ENCODE measurements around the gene BCL2L14. TPM values are rescaled to one million over a fixed set of nuclear protein-coding genes. Genes with fewer than 3 reads are reported as not detected.

BCL2L14 gene
- total and polyA plus RNA-seq, 2 of the 13 experiments (the other 11 are each of a cell fraction or from before 2014, with no cell fraction given) = 0.11 TPM; not detected in 1

GRCh38 chr12:12121061-12121460 is 50.3 kb downstream of the BCL2L14 start:
- POLR2A ChIA-PET = no interaction called here
- H3K36me3 ChIP-seq (replicated peaks in 1 of 2; ENCODE audit: control insufficient read depth in 1 of 2, insufficient read depth in 2 of 2, low read length in 2 of 2) = peaks cover 11 to 61% of the 10 kb centered on the region in 2 experiments
- in situ Hi-C loops (cut with HindIII; ENCODE audit: extremely low pct_ligation_motif_present, low pct_unique_long_range_greater_than_20kb) (no loop called here), intact Hi-C loops (cut with micrococcal nuclease; ENCODE audit: unreplicated experiment) (no loop called here)
- no peaks in the 10 kb centered on the region for H3K79me2 ChIP-seq (ENCODE audit: insufficient read depth, low read length)
- H3K9ac ChIP-seq (ENCODE audit: insufficient read depth, low read depth, low read length) = no peak overlapping the region
- H3K27ac ChIP-seq (ENCODE audit: extremely low read length, insufficient read depth, low read length) = no peak overlapping the region
- no peaks in the 10 kb centered on the region for H3K27me3 ChIP-seq (ENCODE audit: control insufficient read depth in 1 of 2, insufficient read depth in 2 of 2, low read length in 2 of 2)
- no peak overlapping the region for H3K4me2 ChIP-seq (ENCODE audit: low read depth, low read length)
- H3K4me3 ChIP-seq (replicated peaks in 1 of 3; ENCODE audit: insufficient read depth in 1 of 3, low read depth in 2 of 3, low read length in 3 of 3) = no peak overlapping the region
- 94% methylated on average over 5 of the region's 5 CpGs for WGBS (ENCODE audit: low lambda C conversion rate)
- H3K4me1 ChIP-seq (ENCODE audit: insufficient read depth, low read length) = peaks cover 25% of the 10 kb centered on the region
- no peak overlapping the region for H2AFZ ChIP-seq (ENCODE audit: low read length)
- BruUV-seq (replicated peaks) = no TSS peak
- ATAC-seq = no peak
- TF ChIP-seq ZGPAT (CRISPR knock-in tag; IDR thresholded peaks at IDR 0.05) = no peak
- no peak for TF ChIP-seq KAT7 (CRISPR knock-in tag; IDR thresholded peaks at IDR 0.05; ENCODE audit: borderline replicate concordance)
- TF ChIP-seq BRCA1 (CRISPR knock-in tag; IDR thresholded peaks at IDR 0.05) = no peak
- no peak for TF ChIP-seq SIN3B (IDR thresholded peaks at IDR 0.05; ENCODE audit: low read length)
- no peak for TF ChIP-seq MNT (IDR thresholded peaks at IDR 0.05)
- TF ChIP-seq HDAC6 (IDR thresholded peaks at IDR 0.05; ENCODE audit: low read depth, low read length) = no peak
- no peak for TF ChIP-seq ZNF343 (CRISPR knock-in tag; IDR thresholded peaks at IDR 0.05)
- no peak for TF ChIP-seq KDM3A (CRISPR knock-in tag; IDR thresholded peaks at IDR 0.05; ENCODE audit: low read depth)
- no peak for TF ChIP-seq SKI (IDR thresholded peaks at IDR 0.05; ENCODE audit: partially characterized antibody)
- TF ChIP-seq RXRA (CRISPR knock-in tag; IDR thresholded peaks at IDR 0.05) = no peak
- TF ChIP-seq ZNF772 (CRISPR knock-in tag; IDR thresholded peaks at IDR 0.05) = no peak
- TF ChIP-seq KDM5B (CRISPR knock-in tag; IDR thresholded peaks at IDR 0.05; ENCODE audit: borderline replicate concordance) = no peak
- no peak for TF ChIP-seq SMAD9 (CRISPR knock-in tag; IDR thresholded peaks at IDR 0.05)
- TF ChIP-seq ZNF615 (CRISPR knock-in tag; IDR thresholded peaks at IDR 0.05; ENCODE audit: borderline replicate concordance) = no peak
- no peak for TF ChIP-seq ZFAT (CRISPR knock-in tag; conservative IDR thresholded peaks at IDR 0.05)
- no peak for TF ChIP-seq POLR2AphosphoS5 (IDR thresholded peaks at IDR 0.05; ENCODE audit: low read depth, low read length)
- no peak for TF ChIP-seq SNAPC5 (CRISPR knock-in tag; IDR thresholded peaks at IDR 0.05; ENCODE audit: borderline replicate concordance)
- no peak for TF ChIP-seq DRAP1 (CRISPR knock-in tag; IDR thresholded peaks at IDR 0.05)
- no peaks in the 10 kb centered on the region for H3K9me3 ChIP-seq (ENCODE audit: low read length)
- no peak for DNase-seq (ENCODE audit: low spot score)
- FAIRE-seq = no peak
- CTCF ChIA-PET (ENCODE audit: low intra/inter-chr PET ratio, low total read pairs) = no interaction called here
- H4K20me1 ChIP-seq (ENCODE audit: insufficient read depth, low read length) = no peaks in the 10 kb centered on the region
